A549 (cell line): ENCODE results near the gene NELFB. TPM values are rescaled to one million over a fixed set of nuclear protein-coding genes. Genes with fewer than 3 reads are reported as not detected.

Experiments
- ATAC-seq, 2 experiments: fragments of 200-7000 bp in 1 of 2; fragments of >200 bp in 1 of 2; cut with Nextera tagmentation in 1 of 2; cut with Tn5 transposase in 1 of 2; 3 replicates each; pipeline versions ENCODE4 v1.8.0 to v1.9.1; 2018 to 2020; ENCODE audit warnings: mild to moderate bottlenecking in 1 of 2, moderate library complexity in 1 of 2
- CTCF ChIA-PET: fragments of 300-600 bp; sonication (Branson Sonifier 250); formaldehyde crosslinking; extraction: SDS; loops from one replicate; lab custom pipeline; 2021; ENCODE audit warnings: antibody characterized with exemption, inconsistent platforms; lab: Yijun Ruan, JAX
- POLR2A ChIA-PET: fragments of 350-600 bp; formaldehyde crosslinking; extraction: SDS; loops from one replicate; lab custom pipeline; 2021; ENCODE audit warnings: antibody characterized with exemption, inconsistent platforms; lab: Yijun Ruan, JAX
- DNase-seq, 2 experiments: peaks; one replicate each; pipeline versions ENCODE4 v3.0.0 to v3.0.0-alpha.2; 2011 to 2016; ENCODE audit warnings: low read depth in 1 of 2, low spot score in 1 of 2
- FAIRE-seq: peaks from 2 replicates; lab custom pipeline; 2011; peaks lifted over from hg19 to GRCh38; lab: Jason Lieb, UNC
- H3K27ac ChIP-seq, 2 experiments: fragments of >200 bp; sonication (Bioruptor Twin); formaldehyde crosslinking; 3 replicates each; pipeline ENCODE4 v1.5.1; 2016 to 2017
- H3K4me1 ChIP-seq: fragments of >200 bp; sonication (Bioruptor Twin); formaldehyde crosslinking; 3 replicates; pipeline ENCODE4 v1.6.1; 2016
- H3K4me2 ChIP-seq: fragments of >200 bp; sonication (Bioruptor Twin); formaldehyde crosslinking; 3 replicates; pipeline ENCODE4 v1.6.1; 2016
- H3K4me3 ChIP-seq: fragments of >200 bp; sonication (Bioruptor Twin); formaldehyde crosslinking; 3 replicates; pipeline ENCODE4 v1.5.1; 2016
- H3K9me3 ChIP-seq: fragments of >200 bp; sonication (Bioruptor Twin); formaldehyde crosslinking; 3 replicates; pipeline ENCODE4 v1.6.1; 2016
- CBX8 ChIP-seq: fragments of 200-600 bp; sonication (generic); IDR thresholded peaks from 2 replicates; pipeline ENCODE4 v1.6.1; 2016
- CEBPB ChIP-seq, 2 experiments: fragments of >200 bp in 1 of 2; sonication (Bioruptor Twin) in 1 of 2; formaldehyde crosslinking in 1 of 2; IDR thresholded peaks; 2 replicates each; pipeline ENCODE4 v1.6.1; 2012 to 2016
- CHD4 ChIP-seq: fragments of 200-600 bp; sonication (generic); IDR thresholded peaks from 2 replicates; pipeline ENCODE4 v1.6.1; 2016; ENCODE audit warnings: antibody characterized with exemption, mild to moderate bottlenecking, borderline replicate concordance
- ESRRA ChIP-seq: fragments of 150-350 bp; IDR thresholded peaks from 2 replicates; pipeline ENCODE4 v1.6.1; 2014; ENCODE audit warnings: mild to moderate bottlenecking, low read length, borderline replicate concordance
- FOSB ChIP-seq: fragments of 250-450 bp; sonication (Bioruptor Pico); IDR thresholded peaks from 2 replicates; pipeline ENCODE4 v1.5.0; 2020; ENCODE audit warnings: mild to moderate bottlenecking, moderate library complexity
- GATA3 ChIP-seq: IDR thresholded peaks from 2 replicates; pipeline ENCODE4 v1.6.1; 2012; ENCODE audit warnings: borderline replicate concordance
- HEYL ChIP-seq: fragments of 250-450 bp; sonication (Bioruptor Pico); IDR thresholded peaks from 2 replicates; pipeline ENCODE4 v1.8.0; 2021; ENCODE audit warnings: mild to moderate bottlenecking, moderate library complexity
- HOXB13 ChIP-seq: fragments of 250-450 bp; sonication (Bioruptor Pico); IDR thresholded peaks from 2 replicates; pipeline ENCODE4 v1.5.0; 2020; ENCODE audit warnings: low read depth, mild to moderate bottlenecking, moderate library complexity
- JUN ChIP-seq, 2 experiments: fragments of >200 bp; sonication (Bioruptor Twin); formaldehyde crosslinking; IDR thresholded peaks; 2 replicates in 1 of 2; 3 replicates in 1 of 2; pipeline ENCODE4 v1.6.1; 2016 to 2017
- JUNB ChIP-seq: fragments of >200 bp; sonication (Bioruptor Twin); formaldehyde crosslinking; IDR thresholded peaks from 2 replicates; pipeline ENCODE4 v1.6.1; 2016
- MAFK ChIP-seq: fragments of 450-650 bp; IDR thresholded peaks from 2 replicates; pipeline ENCODE4 v1.6.1; 2014; ENCODE audit not compliant: partially characterized antibody
- POLR2A ChIP-seq: IDR thresholded peaks from 2 replicates; pipeline ENCODE4 v1.6.1; 2012; ENCODE audit warnings: mild to moderate bottlenecking, low read length
- POLR2AphosphoS2 ChIP-seq: conservative IDR thresholded peaks from 2 replicates; pipeline ENCODE4 v1.6.1; 2012; ENCODE audit warnings: low read length, improper control_type of control experiment, inconsistent platforms
- RAD21 ChIP-seq, 2 experiments: fragments of >200 bp in 1 of 2; sonication (Bioruptor Twin) in 1 of 2; formaldehyde crosslinking in 1 of 2; IDR thresholded peaks in 1 of 2; conservative IDR thresholded peaks in 1 of 2; 2 replicates in 1 of 2; 3 replicates in 1 of 2; pipeline ENCODE4 v1.6.1; 2012 to 2018; ENCODE audit warnings: inconsistent platforms in 1 of 2
- RNF2 ChIP-seq: fragments of 200-600 bp; sonication (generic); IDR thresholded peaks from 2 replicates; pipeline ENCODE4 v1.6.1; 2016; ENCODE audit warnings: low read depth, mild to moderate bottlenecking, antibody characterized with exemption, moderate library complexity, borderline replicate concordance
- SMC3 ChIP-seq: fragments of >200 bp; sonication (Bioruptor Twin); formaldehyde crosslinking; IDR thresholded peaks from 3 replicates; pipeline ENCODE4 v1.6.1; 2018; ENCODE audit warnings: inconsistent platforms
- ZNF302 ChIP-seq: fragments of 250-450 bp; sonication (Bioruptor Pico); IDR thresholded peaks from 2 replicates; pipeline ENCODE4 v1.9.0; 2021; ENCODE audit warnings: inconsistent platforms, mild to moderate bottlenecking, moderate library complexity
- ZSCAN20 ChIP-seq: fragments of 250-450 bp; sonication (Bioruptor Pico); IDR thresholded peaks from 2 replicates; pipeline ENCODE4 v1.8.0; 2022; ENCODE audit warnings: mild to moderate bottlenecking, moderate library complexity
- WGBS: methylation state at CpG from one replicate; pipeline ENCODE4 v1.1.6; 2017; ENCODE audit errors: missing lambda C conversion rate; 5-methylcytosine and 5-hydroxymethylcytosine counted together
- polyA plus RNA-seq, 4 experiments: library from polyadenylated mRNA; depleted of rRNA in 3 of 4; stranded (reverse); fragments of >200 nt; fragmentation: RNase III in 1 of 4; extraction: RNeasy Plus Mini Kit Qiagen cat#74134 plus additional on column Dnase treatment in 1 of 4; gene quantifications; 2 replicates in 3 of 4; 3 replicates in 1 of 4; pipeline ENCODE4 v1.2.3, GENCODE V29; 2011 to 2017
- TF ChIP-seq, protein P1 (sequence below): IDR thresholded peaks from 2 replicates; pipeline ENCODE4 v1.6.1; 2012
- TF ChIP-seq, protein P2 (sequence below): fragments of 200-600 bp; sonication (generic); IDR thresholded peaks from 2 replicates; pipeline ENCODE4 v1.6.1; 2016; ENCODE audit warnings: antibody characterized with exemption, mild to moderate bottlenecking, moderate library complexity
- TF ChIP-seq, protein P3 (sequence below): fragments of 450-650 bp; IDR thresholded peaks from 2 replicates; pipeline ENCODE4 v1.6.1; 2014; ENCODE audit warnings: antibody characterized with exemption
- TF ChIP-seq, protein P4 (sequence below): fragments of 250-450 bp; sonication (Bioruptor Pico); IDR thresholded peaks from 2 replicates; pipeline ENCODE4 v1.5.0; 2020; ENCODE audit warnings: low read depth, mild to moderate bottlenecking, moderate library complexity
- TF ChIP-seq, protein P5 (sequence below): IDR thresholded peaks from 2 replicates; pipeline ENCODE4 v1.6.1; 2012; ENCODE audit warnings: low read depth, borderline replicate concordance

The NELFB gene
- polyA plus RNA-seq, 2 of the 4 experiments (the other 2 are of a cell fraction): 31.8 to 45.3 TPM

DNA sequence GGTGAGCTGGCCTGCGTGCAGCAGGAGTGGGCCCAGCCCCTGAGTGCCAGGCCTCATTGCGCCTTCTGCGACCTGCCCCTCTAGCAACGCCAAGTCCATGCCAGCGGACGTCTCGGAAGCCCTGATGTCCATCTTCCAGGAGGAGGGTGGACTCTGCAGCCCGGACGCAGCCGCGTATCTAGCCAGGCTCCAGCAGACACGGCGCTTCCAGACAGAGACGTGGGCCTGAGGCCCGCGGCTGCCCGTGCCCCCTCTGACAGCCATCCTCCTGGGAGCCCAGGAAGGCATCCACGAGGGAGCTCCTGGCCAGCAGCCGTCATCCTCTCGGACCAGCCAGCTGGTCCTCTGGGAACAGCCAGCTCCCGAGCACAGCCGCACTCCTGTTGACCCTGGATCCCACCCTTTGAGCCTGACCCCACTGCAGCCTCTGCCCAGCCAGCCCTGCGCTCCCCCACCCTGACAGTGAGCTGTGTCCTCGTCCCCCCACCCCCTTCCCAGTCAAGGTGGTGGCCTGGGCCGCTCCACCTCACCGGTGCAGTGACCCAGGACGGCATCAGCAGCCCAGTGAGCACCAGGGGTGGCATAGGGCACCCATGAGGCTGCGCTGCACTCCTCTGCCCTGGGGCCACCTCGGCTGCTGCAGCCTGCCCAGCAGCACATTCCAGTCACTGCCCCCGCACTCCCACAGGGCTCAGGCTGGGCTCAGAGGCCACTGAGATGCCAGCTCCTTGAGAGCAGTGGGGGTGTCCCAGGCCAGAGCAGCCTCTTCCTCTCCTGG lies 38.8 kb upstream of the NELFB start:
- DNase-seq (no peak), ATAC-seq (no peak), FAIRE-seq (no peak)
- H3K4me2 ChIP-seq: no peak overlapping the region
- H3K4me3 ChIP-seq: no peak overlapping the region
- H3K4me1 ChIP-seq: peaks cover 27% of the 10 kb centered on the region
- 95% methylated on average over 25 of the region's 30 CpGs for WGBS
- H3K9me3 ChIP-seq: no peaks in the 10 kb centered on the region
- H3K27ac ChIP-seq: no peak overlapping the region
- ChIA-PET CTCF (interaction anchor here (0.8 to 9.9 kb wide), 12 partner anchors 8 to 187 kb away, joined by 3 to 71 read pairs (median 4); partner anchors contain the start of genes RNF224, SSNA1 and TUBB4B), POLR2A (interaction anchor here (1.1 kb wide), 1 partner anchor 16 kb away, joined by 3 read pairs; the partner anchor contains the start of gene TPRN)
- TF ChIP-seq GATA3: no peak
- no peak for TF ChIP-seq HOXB13 (CRISPR knock-in tag)
- TF ChIP-seq CHD4: no peak
- no peak for TF ChIP-seq JUNB
- no peak for TF ChIP-seq SMC3
- TF ChIP-seq HEYL (CRISPR knock-in tag): no peak
- TF ChIP-seq MAFK: no peak
- TF ChIP-seq JUN (IDR thresholded peaks at IDR 0.05): no peak
- TF ChIP-seq, protein P1, sequence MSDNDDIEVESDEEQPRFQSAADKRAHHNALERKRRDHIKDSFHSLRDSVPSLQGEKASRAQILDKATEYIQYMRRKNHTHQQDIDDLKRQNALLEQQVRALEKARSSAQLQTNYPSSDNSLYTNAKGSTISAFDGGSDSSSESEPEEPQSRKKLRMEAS: no peak
- no peak for TF ChIP-seq POLR2AphosphoS2
- TF ChIP-seq RNF2: no peak
- TF ChIP-seq ZNF302 (CRISPR knock-in tag): no peak
- no peak for TF ChIP-seq CBX8
- TF ChIP-seq CEBPB (IDR thresholded peaks at IDR 0.05): no peak
- TF ChIP-seq, protein P2, sequence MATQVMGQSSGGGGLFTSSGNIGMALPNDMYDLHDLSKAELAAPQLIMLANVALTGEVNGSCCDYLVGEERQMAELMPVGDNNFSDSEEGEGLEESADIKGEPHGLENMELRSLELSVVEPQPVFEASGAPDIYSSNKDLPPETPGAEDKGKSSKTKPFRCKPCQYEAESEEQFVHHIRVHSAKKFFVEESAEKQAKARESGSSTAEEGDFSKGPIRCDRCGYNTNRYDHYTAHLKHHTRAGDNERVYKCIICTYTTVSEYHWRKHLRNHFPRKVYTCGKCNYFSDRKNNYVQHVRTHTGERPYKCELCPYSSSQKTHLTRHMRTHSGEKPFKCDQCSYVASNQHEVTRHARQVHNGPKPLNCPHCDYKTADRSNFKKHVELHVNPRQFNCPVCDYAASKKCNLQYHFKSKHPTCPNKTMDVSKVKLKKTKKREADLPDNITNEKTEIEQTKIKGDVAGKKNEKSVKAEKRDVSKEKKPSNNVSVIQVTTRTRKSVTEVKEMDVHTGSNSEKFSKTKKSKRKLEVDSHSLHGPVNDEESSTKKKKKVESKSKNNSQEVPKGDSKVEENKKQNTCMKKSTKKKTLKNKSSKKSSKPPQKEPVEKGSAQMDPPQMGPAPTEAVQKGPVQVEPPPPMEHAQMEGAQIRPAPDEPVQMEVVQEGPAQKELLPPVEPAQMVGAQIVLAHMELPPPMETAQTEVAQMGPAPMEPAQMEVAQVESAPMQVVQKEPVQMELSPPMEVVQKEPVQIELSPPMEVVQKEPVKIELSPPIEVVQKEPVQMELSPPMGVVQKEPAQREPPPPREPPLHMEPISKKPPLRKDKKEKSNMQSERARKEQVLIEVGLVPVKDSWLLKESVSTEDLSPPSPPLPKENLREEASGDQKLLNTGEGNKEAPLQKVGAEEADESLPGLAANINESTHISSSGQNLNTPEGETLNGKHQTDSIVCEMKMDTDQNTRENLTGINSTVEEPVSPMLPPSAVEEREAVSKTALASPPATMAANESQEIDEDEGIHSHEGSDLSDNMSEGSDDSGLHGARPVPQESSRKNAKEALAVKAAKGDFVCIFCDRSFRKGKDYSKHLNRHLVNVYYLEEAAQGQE: no peak

DNA sequence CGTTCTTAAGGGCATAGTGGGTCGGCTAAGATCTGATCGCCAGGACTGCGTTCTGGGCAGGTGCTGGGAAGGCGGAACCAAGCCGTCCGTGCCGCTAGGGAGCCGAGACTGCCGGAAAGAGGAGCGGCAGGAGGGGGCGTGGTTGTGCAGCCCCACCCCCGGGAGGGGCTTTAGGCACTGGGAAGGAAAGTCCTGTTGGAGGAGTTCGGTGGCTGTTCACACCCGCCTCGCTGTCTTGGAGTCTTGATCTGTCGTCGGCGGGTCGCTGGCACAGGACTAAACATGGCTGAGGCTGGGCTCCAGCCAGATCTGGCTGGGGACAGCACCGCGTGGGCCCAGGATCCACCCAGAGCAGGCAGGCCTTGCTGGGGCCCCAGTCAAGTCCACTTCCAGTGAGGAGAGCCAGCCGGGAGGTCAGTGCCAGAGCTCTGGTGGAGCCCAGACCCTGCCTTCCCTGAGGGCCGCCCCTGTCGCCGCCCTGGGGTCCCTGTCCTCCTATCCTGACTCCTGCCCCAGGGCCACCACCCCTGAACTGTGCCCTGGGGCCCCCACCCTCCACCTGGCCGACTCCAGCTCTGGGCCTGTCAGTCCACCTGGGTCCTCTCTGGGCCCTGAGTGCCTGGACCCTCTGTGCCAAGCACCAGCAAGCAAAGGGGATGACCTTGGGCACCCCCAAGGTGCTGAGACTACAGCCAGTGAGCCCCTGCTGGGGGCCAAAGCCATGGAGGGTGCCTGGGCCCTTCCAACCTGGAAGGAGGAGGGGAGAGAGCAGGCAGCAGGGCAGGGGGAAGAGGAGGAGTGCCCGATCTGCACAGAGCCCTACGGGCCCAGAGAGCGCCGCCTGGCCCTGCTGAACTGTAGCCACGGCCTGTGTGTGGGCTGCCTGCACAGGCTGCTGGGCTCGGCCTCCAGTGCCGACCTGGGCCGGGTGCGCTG lies 37.6 kb upstream of the NELFB start:
- H3K4me1 ChIP-seq: peaks cover 33% of the 10 kb centered on the region
- CTCF ChIA-PET: interaction anchor here (0.8 to 9.9 kb wide), 9 partner anchors 9 to 85 kb away, joined by 3 to 71 read pairs (median 4); partner anchors contain the start of genes RNF224, SSNA1 and TUBB4B
- WGBS: 62% methylated on average over 31 of the region's 36 CpGs
- ATAC-seq (peak in 1 of 2 experiments; percentile 14; a peak in 3 of 6 replicates), DNase-seq (no peak), FAIRE-seq (no peak)
- no peak overlapping the region for H3K4me2 ChIP-seq
- POLR2A ChIA-PET: interaction anchor here (1.1 kb wide), 1 partner anchor 17 kb away, joined by 3 read pairs; the partner anchor contains the start of gene TPRN
- H3K9me3 ChIP-seq: no peaks in the 10 kb centered on the region
- peak overlapping the region in 1 of 2 experiments; percentile 76; a peak in 3 of 6 replicates for H3K27ac ChIP-seq
- no peak overlapping the region for H3K4me3 ChIP-seq
- TF ChIP-seq, protein P1: no peak
- TF ChIP-seq, protein P3, sequence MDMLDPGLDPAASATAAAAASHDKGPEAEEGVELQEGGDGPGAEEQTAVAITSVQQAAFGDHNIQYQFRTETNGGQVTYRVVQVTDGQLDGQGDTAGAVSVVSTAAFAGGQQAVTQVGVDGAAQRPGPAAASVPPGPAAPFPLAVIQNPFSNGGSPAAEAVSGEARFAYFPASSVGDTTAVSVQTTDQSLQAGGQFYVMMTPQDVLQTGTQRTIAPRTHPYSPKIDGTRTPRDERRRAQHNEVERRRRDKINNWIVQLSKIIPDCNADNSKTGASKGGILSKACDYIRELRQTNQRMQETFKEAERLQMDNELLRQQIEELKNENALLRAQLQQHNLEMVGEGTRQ: no peak
- TF ChIP-seq FOSB (CRISPR knock-in tag) (no peak), HEYL (CRISPR knock-in tag) (no peak), ZSCAN20 (CRISPR knock-in tag) (no peak), ESRRA (no peak), POLR2AphosphoS2 (no peak), RAD21 (conservative IDR thresholded peaks at IDR 0.05 in 1 of 2, IDR thresholded peaks at IDR 0.05 in 1 of 2) (no peak), POLR2A (no peak)
- TF ChIP-seq, protein P4, sequence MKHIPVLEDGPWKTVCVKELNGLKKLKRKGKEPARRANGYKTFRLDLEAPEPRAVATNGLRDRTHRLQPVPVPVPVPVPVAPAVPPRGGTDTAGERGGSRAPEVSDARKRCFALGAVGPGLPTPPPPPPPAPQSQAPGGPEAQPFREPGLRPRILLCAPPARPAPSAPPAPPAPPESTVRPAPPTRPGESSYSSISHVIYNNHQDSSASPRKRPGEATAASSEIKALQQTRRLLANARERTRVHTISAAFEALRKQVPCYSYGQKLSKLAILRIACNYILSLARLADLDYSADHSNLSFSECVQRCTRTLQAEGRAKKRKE (CRISPR knock-in tag): no peak
- TF ChIP-seq, protein P5, sequence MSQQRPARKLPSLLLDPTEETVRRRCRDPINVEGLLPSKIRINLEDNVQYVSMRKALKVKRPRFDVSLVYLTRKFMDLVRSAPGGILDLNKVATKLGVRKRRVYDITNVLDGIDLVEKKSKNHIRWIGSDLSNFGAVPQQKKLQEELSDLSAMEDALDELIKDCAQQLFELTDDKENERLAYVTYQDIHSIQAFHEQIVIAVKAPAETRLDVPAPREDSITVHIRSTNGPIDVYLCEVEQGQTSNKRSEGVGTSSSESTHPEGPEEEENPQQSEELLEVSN: no peak
- TF ChIP-seq, protein P2: no peak
